Measurements from ENCODE around the gene MICAL3. TPM values are rescaled to one million over a fixed set of nuclear protein-coding genes. Genes with fewer than 3 reads are reported as not detected.
"Not testable (repeated sequence)": the region's sequence is repeated elsewhere in the genome, so short reads cannot be mapped to it uniquely, and the experiment has no call there.

Gene MICAL3
- total RNA-seq, 6 experiments from 2014 or later = 31.5 to 61.8 (median 48.2) TPM

- Histone ChIP-seq H3K4me1 (peaks cover 0 to 6% (median 0%) of the 10 kb centered on the region in 4 donors), H3K27me3 (no peaks in the 10 kb centered on the region), H3K27ac (no peak overlapping the region), H3K36me3 (no peaks in the 10 kb centered on the region), H3K9me3 (no peaks in the 10 kb centered on the region), H3K4me3 (no peak overlapping the region)
- ATAC-seq (no peak), DNase-seq (no peak)
- no peak for TF ChIP-seq POLR2A (IDR thresholded peaks at IDR 0.05)
- TF ChIP-seq CTCF (IDR thresholded peaks at IDR 0.05) = no peak
- intact Hi-C loops (cut with DNase I) = loop anchor here in 1 of 2 donors (10.0 kb wide), 1 partner anchor 46 kb away; the partner anchor contains the start of gene PEX26
- 59% methylated on average over 3 of the region's 3 CpGs for WGBS (ENCODE audit: insufficient coverage, low coverage, low lambda C conversion rate, missing lambda C conversion rate)
These were observed 4.6 kb upstream of the MICAL3 start for GRCh38 chr22:18028817-18029527.

- DNase-seq, ATAC-seq, H3K4me1 ChIP-seq, H3K27ac ChIP-seq, H3K4me3 ChIP-seq, H3K27me3 ChIP-seq, H3K36me3 ChIP-seq, H3K9me3 ChIP-seq: not testable (repeated sequence)
- 82% methylated on average over 4 of the region's 4 CpGs for WGBS (ENCODE audit: insufficient coverage, low coverage, low lambda C conversion rate, missing lambda C conversion rate)
- intact Hi-C loops (cut with DNase I) = loop anchor here in 1 of 2 donors (10.0 kb wide), 1 partner anchor 49 kb away; the partner anchor contains the start of gene PEX26
These were observed 1.5 kb upstream of the MICAL3 start for GRCh38 chr22:18025898-18026297.

GRCh38 chr22:18024956-18025720 lies 777 bp upstream of the MICAL3 start:
- 37% methylated on average over 17 of the region's 21 CpGs for WGBS (ENCODE audit: insufficient coverage, low coverage, low lambda C conversion rate, missing lambda C conversion rate)
- intact Hi-C loops (cut with DNase I) = loop anchor here in 1 of 2 donors (10.0 kb wide), 1 partner anchor 50 kb away; the partner anchor contains the start of gene PEX26
- H3K4me3 ChIP-seq = peak overlapping the region in 1 of 3 donors; percentile 71
- TF ChIP-seq POLR2A (IDR thresholded peaks at IDR 0.05) (no peak), CTCF (IDR thresholded peaks at IDR 0.05) (no peak)
- DNase-seq (no peak), ATAC-seq (no peak)
- no peaks in the 10 kb centered on the region for H3K9me3 ChIP-seq
- H3K4me1 ChIP-seq = peaks cover 0 to 6% (median 0%) of the 10 kb centered on the region in 4 donors
- H3K27me3 ChIP-seq = no peaks in the 10 kb centered on the region
- no peak overlapping the region for H3K27ac ChIP-seq
- H3K36me3 ChIP-seq = no peaks in the 10 kb centered on the region

GRCh38 chr22:18023509-18024275 lies 669 bp downstream of the MICAL3 start:
- intact Hi-C loops (cut with DNase I) = loop anchor here in 1 of 2 donors (10.0 kb wide), 1 partner anchor 51 kb away; the partner anchor contains the start of gene PEX26
- DNase-seq = peak; percentile 82 to 87 (median 83)
- peak; percentile 30 for TF ChIP-seq POLR2A (IDR thresholded peaks at IDR 0.05)
- peak in 2 of 4 donors; percentile 11 to 25 for TF ChIP-seq CTCF (IDR thresholded peaks at IDR 0.05)
- WGBS (ENCODE audit: insufficient coverage, low coverage, low lambda C conversion rate, missing lambda C conversion rate) = 2% methylated on average over 18 of the region's 47 CpGs
- peak overlapping the region; percentile 26 to 73 (median 51) for H3K27ac ChIP-seq
- peak; percentile 90 to 93 (median 92) for ATAC-seq
- H3K36me3 ChIP-seq = no peaks in the 10 kb centered on the region
- H3K4me3 ChIP-seq = peak overlapping the region; percentile 64 to 82 (median 71)
- H3K4me1 ChIP-seq = peaks cover 0 to 6% (median 0%) of the 10 kb centered on the region in 4 donors
- no peaks in the 10 kb centered on the region for H3K27me3 ChIP-seq
- no peaks in the 10 kb centered on the region for H3K9me3 ChIP-seq
